ENCODE results near the gene GALNT3. TPM values are rescaled to one million over a fixed set of nuclear protein-coding genes. Genes with fewer than 3 reads are reported as not detected.

The GALNT3 gene
- total RNA-seq, 2 donors from 2014 or later = 21.0 to 22.6 TPM

DNA sequence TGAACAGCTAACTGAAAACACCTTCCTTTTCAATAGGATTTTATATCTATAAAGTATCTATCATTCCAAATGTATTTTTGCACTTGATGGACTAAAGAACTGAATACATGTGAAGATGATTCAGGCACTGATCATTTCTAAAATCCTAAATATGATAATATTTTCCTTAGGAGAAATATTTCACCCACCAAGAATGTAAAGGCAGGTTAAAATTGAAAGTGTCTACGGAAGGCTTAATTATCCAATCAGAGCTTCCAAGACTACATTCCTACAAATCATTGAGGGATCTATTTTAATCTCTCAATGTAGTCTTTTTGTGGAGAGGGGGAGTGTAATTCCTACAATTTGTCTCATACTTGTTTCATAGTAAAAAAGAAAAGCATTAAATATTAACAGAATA, 3.6 kb downstream of the GALNT3 start:
- peaks cover 4% of the 10 kb centered on the region for H3K36me3 Mint-ChIP-seq
- H3K27ac Mint-ChIP-seq = no peak overlapping the region
- H3K9me3 Mint-ChIP-seq = no peaks in the 10 kb centered on the region
- H3K4me1 Mint-ChIP-seq (ENCODE audit: low read depth in 2 of 2) = peaks cover 46 to 55% of the 10 kb centered on the region in 2 donors
- no peak overlapping the region for H3K4me3 Mint-ChIP-seq
- DNase-seq (ENCODE audit: low spot score) (no peak), ATAC-seq (no peak)
- no peaks in the 10 kb centered on the region for H3K27me3 Mint-ChIP-seq

GRCh38 chr2:165787334-165787733, 6.7 kb downstream of the GALNT3 start:
- peaks cover 33 to 38% of the 10 kb centered on the region in 2 donors for H3K4me1 Mint-ChIP-seq (ENCODE audit: low read depth in 2 of 2)
- DNase-seq (ENCODE audit: low spot score) = no peak
- no peaks in the 10 kb centered on the region for H3K9me3 Mint-ChIP-seq
- H3K27ac Mint-ChIP-seq = peak overlapping the region in 1 of 2 donors; percentile 9
- H3K27me3 Mint-ChIP-seq = no peaks in the 10 kb centered on the region
- ATAC-seq = no peak
- no peaks in the 10 kb centered on the region for H3K36me3 Mint-ChIP-seq
- H3K4me3 Mint-ChIP-seq = no peak overlapping the region

DNA sequence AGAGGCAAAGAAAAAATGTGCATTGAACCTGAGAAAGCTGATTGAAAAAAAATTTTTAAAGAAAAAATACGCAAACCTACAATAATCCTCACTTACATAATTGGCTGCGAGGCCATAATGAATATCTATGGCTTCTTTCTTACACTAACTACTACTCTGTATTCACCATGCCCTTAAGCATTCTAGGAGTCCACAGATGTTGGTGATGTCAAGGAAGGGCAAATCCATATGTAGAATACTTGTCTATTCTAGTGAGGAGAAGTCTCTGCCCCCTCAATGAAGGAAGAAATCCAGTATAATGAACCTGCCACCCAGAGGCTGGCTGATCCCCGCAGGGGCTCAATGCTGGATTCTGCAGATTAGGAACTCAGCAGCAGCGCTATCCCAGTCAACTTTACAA, 14.3 kb downstream of the GALNT3 start:
- no peak overlapping the region for H3K27ac Mint-ChIP-seq

DNA sequence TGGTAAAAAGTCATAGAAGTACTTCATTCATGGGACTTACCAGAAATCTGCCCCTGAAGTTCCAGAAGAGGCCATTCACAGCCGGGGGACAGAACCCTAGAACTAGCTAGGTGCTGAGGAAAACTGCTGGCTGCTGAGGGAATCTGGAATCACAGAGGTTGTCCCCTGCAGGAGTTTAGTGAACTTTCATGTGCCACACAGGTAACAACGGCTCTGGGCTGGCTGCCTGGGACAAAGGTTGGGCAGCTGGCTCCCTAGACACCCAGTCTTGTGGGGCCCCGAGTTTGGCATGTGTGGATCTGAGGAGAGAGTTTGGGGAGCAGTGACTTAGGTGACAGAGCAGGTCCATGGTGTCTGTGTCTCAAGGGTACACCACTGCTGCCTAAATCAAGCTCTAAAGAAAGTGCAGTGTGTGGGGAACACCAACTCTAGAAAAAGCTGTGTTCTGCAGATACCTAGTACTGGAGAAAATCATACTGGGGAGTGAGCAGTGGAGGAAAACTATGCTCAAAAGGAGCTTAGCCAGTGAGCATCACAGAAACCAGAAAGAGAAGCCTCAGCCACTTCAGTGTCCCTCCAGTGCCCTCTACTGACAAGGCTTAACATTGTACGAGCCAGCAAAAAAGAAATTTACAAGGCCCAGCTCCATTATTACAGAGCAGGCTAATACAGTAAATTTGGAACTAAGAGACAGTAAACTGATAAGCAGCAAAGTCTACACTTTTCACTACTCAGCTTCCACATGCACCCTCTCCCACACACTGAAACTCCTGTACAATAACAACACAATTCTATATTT, 15.2 kb downstream of the GALNT3 start:
- no peaks in the 10 kb centered on the region for H3K27me3 Mint-ChIP-seq
- no peaks in the 10 kb centered on the region for H3K9me3 Mint-ChIP-seq
- DNase-seq (ENCODE audit: low spot score) (no peak), ATAC-seq (peak in 1 of 2 donors; percentile 57)
- peaks cover 8% of the 10 kb centered on the region for H3K36me3 Mint-ChIP-seq
- no peak overlapping the region for H3K4me3 Mint-ChIP-seq
- peaks cover 18 to 34% of the 10 kb centered on the region in 2 donors for H3K4me1 Mint-ChIP-seq (ENCODE audit: low read depth in 2 of 2)
- peak overlapping the region; percentile 43 to 44 for H3K27ac Mint-ChIP-seq

More for the DNA sequence above, 14.3 kb downstream of the GALNT3 start:
- peaks cover 8% of the 10 kb centered on the region for H3K36me3 Mint-ChIP-seq
- H3K4me1 Mint-ChIP-seq (ENCODE audit: low read depth in 2 of 2) = peaks cover 23 to 27% of the 10 kb centered on the region in 2 donors
- H3K4me3 Mint-ChIP-seq = no peak overlapping the region
- ATAC-seq (no peak), DNase-seq (ENCODE audit: low spot score) (no peak)
- H3K27me3 Mint-ChIP-seq = no peaks in the 10 kb centered on the region
- no peaks in the 10 kb centered on the region for H3K9me3 Mint-ChIP-seq

GRCh38 chr2:165778187-165778556, 15.9 kb downstream of the GALNT3 start:
- DNase-seq (ENCODE audit: low spot score) (no peak), ATAC-seq (no peak)
- peaks cover 8% of the 10 kb centered on the region for H3K36me3 Mint-ChIP-seq
- H3K4me1 Mint-ChIP-seq (ENCODE audit: low read depth in 2 of 2) = peaks cover 20 to 38% of the 10 kb centered on the region in 2 donors
- no peaks in the 10 kb centered on the region for H3K9me3 Mint-ChIP-seq
- peak overlapping the region; percentile 43 to 44 for H3K27ac Mint-ChIP-seq
- H3K4me3 Mint-ChIP-seq = peak overlapping the region; percentile 18
- no peaks in the 10 kb centered on the region for H3K27me3 Mint-ChIP-seq

GRCh38 chr2:165777522-165778186, 16.4 kb downstream of the GALNT3 start:
- H3K27ac Mint-ChIP-seq = peak overlapping the region; percentile 43 to 44
- peak overlapping the region; percentile 34 for H3K4me3 Mint-ChIP-seq
- peaks cover 26 to 39% of the 10 kb centered on the region in 2 donors for H3K4me1 Mint-ChIP-seq (ENCODE audit: low read depth in 2 of 2)
- H3K36me3 Mint-ChIP-seq = peaks cover 8% of the 10 kb centered on the region
- ATAC-seq (peak in 1 of 2 donors; percentile 66), DNase-seq (ENCODE audit: low spot score) (no peak)
- H3K9me3 Mint-ChIP-seq = no peaks in the 10 kb centered on the region
- no peaks in the 10 kb centered on the region for H3K27me3 Mint-ChIP-seq

DNA sequence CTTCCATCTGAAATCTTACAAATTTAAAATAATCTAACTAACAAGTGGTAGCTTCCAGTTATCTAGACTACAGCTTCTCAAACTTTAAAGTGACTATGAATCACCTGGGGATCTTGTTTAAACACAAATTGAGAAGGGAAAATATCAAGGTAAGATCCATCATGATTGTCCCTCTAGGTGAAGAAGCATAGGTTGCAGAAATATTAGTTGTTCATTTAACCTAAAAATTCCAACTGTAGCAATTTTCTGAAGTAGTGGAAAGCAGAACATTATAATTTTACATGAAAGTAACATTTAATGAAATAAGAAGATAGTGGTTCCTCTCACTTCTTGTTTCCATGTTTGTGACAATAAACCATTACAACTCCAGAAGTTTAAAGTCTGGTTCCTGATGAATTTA, 17.3 kb downstream of the GALNT3 start:
- DNase-seq (ENCODE audit: low spot score) (no peak), ATAC-seq (no peak)
- Mint-ChIP-seq H3K36me3 (peaks cover 8% of the 10 kb centered on the region), H3K9me3 (no peaks in the 10 kb centered on the region), H3K4me1 (ENCODE audit: low read depth in 2 of 2) (peaks cover 32 to 39% of the 10 kb centered on the region in 2 donors), H3K27ac (no peak overlapping the region), H3K4me3 (no peak overlapping the region), H3K27me3 (no peaks in the 10 kb centered on the region)

DNA sequence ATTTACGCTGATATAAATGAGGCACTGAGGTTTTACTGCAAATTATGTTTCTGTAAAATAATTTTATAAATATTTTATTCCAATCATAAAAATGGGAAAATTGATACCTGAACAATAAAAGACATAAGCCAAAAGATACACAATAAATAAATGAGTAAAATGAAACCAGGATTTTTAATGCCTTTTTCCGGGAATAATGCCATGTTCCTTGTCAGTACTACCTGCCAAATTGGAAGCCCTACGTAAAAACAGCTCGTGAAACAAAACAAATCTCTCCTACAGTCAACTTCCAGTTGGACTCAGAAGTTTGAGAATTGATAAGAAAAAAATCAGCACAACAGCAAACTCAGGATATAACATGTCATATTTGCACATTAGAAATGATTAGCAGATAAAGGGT, 18.0 kb downstream of the GALNT3 start:
- peaks cover 8% of the 10 kb centered on the region for H3K36me3 Mint-ChIP-seq
- no peaks in the 10 kb centered on the region for H3K9me3 Mint-ChIP-seq
- ATAC-seq = no peak
- no peak overlapping the region for H3K27ac Mint-ChIP-seq
- no peaks in the 10 kb centered on the region for H3K27me3 Mint-ChIP-seq
- no peak overlapping the region for H3K4me3 Mint-ChIP-seq
- H3K4me1 Mint-ChIP-seq (ENCODE audit: low read depth in 2 of 2) = peaks cover 32 to 44% of the 10 kb centered on the region in 2 donors
- no peak for DNase-seq (ENCODE audit: low spot score)

- Mint-ChIP-seq H3K4me3 (no peak overlapping the region), H3K27ac (no peak overlapping the region), H3K4me1 (ENCODE audit: low read depth in 2 of 2) (peaks cover 34 to 39% of the 10 kb centered on the region in 2 donors), H3K9me3 (no peaks in the 10 kb centered on the region), H3K36me3 (no peaks in the 10 kb centered on the region), H3K27me3 (no peaks in the 10 kb centered on the region)
- DNase-seq (ENCODE audit: low spot score) (no peak), ATAC-seq (no peak)
These were observed 20.4 kb downstream of the GALNT3 start for GRCh38 chr2:165773684-165774083.

GRCh38 chr2:165772183-165772582, 21.9 kb downstream of the GALNT3 start:
- Mint-ChIP-seq H3K27me3 (no peaks in the 10 kb centered on the region), H3K4me3 (no peak overlapping the region), H3K9me3 (no peaks in the 10 kb centered on the region), H3K36me3 (no peaks in the 10 kb centered on the region), H3K4me1 (ENCODE audit: low read depth in 2 of 2) (peaks cover 21 to 26% of the 10 kb centered on the region in 2 donors), H3K27ac (no peak overlapping the region)
- no peak for ATAC-seq
- DNase-seq (ENCODE audit: low spot score) = no peak

- Mint-ChIP-seq H3K4me1 (ENCODE audit: low read depth in 2 of 2) (peaks cover 8 to 11% of the 10 kb centered on the region in 2 donors), H3K27me3 (no peaks in the 10 kb centered on the region), H3K36me3 (no peaks in the 10 kb centered on the region), H3K9me3 (no peaks in the 10 kb centered on the region), H3K27ac (no peak overlapping the region), H3K4me3 (no peak overlapping the region)
- DNase-seq (ENCODE audit: low spot score) = no peak
- ATAC-seq = no peak
These were observed 27.6 kb downstream of the GALNT3 start for GRCh38 chr2:165766326-165766927.

DNA sequence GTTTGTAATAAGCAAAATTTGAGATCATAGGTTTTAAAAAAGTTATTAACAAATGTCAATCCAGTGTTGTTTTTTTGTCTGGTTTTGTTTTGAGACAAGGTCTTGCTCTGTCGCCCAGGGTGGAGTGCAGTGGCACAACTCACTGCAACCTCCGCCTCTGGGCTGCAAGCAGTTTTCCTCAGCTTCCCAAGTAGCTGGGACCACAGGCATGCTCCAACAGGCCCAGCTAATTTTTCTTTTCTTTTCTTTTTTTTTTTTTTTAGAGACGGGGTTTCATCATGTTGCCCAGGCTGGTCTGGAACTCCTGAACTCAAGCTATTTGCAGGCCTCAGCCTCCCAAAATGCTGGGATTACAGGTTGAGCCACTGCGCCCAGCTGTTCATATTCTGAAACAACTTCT, 31.3 kb downstream of the GALNT3 start:
- DNase-seq (ENCODE audit: low spot score) = no peak
- Mint-ChIP-seq H3K27ac (peak overlapping the region in 1 of 2 donors; percentile 23), H3K36me3 (no peaks in the 10 kb centered on the region), H3K27me3 (no peaks in the 10 kb centered on the region), H3K9me3 (no peaks in the 10 kb centered on the region), H3K4me3 (no peak overlapping the region), H3K4me1 (ENCODE audit: low read depth in 2 of 2) (peaks cover 3% of the 10 kb centered on the region in 2 donors)
- ATAC-seq = no peak

- Mint-ChIP-seq H3K4me3 (no peak overlapping the region), H3K9me3 (no peaks in the 10 kb centered on the region)
- no peak for ATAC-seq
These were observed 36.0 kb downstream of the GALNT3 start for GRCh38 chr2:165757906-165758675.

More at GRCh38 chr2:165757906-165758675, 36.0 kb downstream of the GALNT3 start:
- H3K27me3 Mint-ChIP-seq = no peaks in the 10 kb centered on the region
- no peak for DNase-seq (ENCODE audit: low spot score)
- no peak overlapping the region for H3K27ac Mint-ChIP-seq
- no peaks in the 10 kb centered on the region for H3K4me1 Mint-ChIP-seq (ENCODE audit: low read depth in 2 of 2)
- peaks cover 5% of the 10 kb centered on the region for H3K36me3 Mint-ChIP-seq

Data from natural killer cell treated with Interleukin-12 subunit alpha and Interleukin-12 subunit beta and Interleukin-15 and Interleukin-18, amount 100 ng/mL, for 72 hours (primary cell).